KMS-11 (cell line): ENCODE measurements around the gene CDCA8.

Experiments
- H2AFZ ChIP-seq: fragments of 200-600 bp; sonication (generic); 2 replicates; pipeline ENCODE4 v1.6.1; 2016; ENCODE audit warnings: antibody characterized with exemption, mixed run types, low read depth
- H3K27ac ChIP-seq: fragments of 200-600 bp; sonication (generic); 2 replicates; pipeline ENCODE4 v1.6.1; 2016; ENCODE audit warnings: mild to moderate bottlenecking, mixed run types
- H3K27me3 ChIP-seq: fragments of 200-600 bp; sonication (generic); 2 replicates; pipeline ENCODE4 v1.6.1; 2017; ENCODE audit warnings: mild to moderate bottlenecking, low read depth, mixed run types, moderate library complexity; ENCODE audit not compliant: insufficient read depth
- H3K36me3 ChIP-seq: fragments of 200-600 bp; sonication (generic); 2 replicates; pipeline ENCODE4 v1.6.1; 2017; ENCODE audit warnings: mild to moderate bottlenecking, mixed run types; ENCODE audit not compliant: insufficient read depth
- H3K4me1 ChIP-seq: fragments of 200-600 bp; sonication (generic); 2 replicates; pipeline ENCODE4 v1.6.1; 2016; ENCODE audit warnings: mild to moderate bottlenecking, low read depth, mixed run types; ENCODE audit not compliant: poor library complexity, severe bottlenecking
- H3K4me2 ChIP-seq: fragments of 200-600 bp; sonication (generic); 2 replicates; pipeline ENCODE4 v1.7.0; 2016; ENCODE audit warnings: mild to moderate bottlenecking, mixed run types
- H3K4me3 ChIP-seq: fragments of 200-600 bp; sonication (generic); IDR thresholded peaks from 2 replicates; pipeline ENCODE4 v1.6.1; 2017; ENCODE audit warnings: low read depth, low read length, mixed read lengths; ENCODE audit not compliant: insufficient read depth
- H3K79me2 ChIP-seq: fragments of 200-600 bp; sonication (generic); 2 replicates; pipeline ENCODE4 v1.6.1; 2016; ENCODE audit warnings: low read depth, mixed run types; ENCODE audit not compliant: insufficient read depth
- H3K9ac ChIP-seq: fragments of 200-600 bp; sonication (generic); 2 replicates; pipeline ENCODE4 v1.6.1; 2016; ENCODE audit warnings: mild to moderate bottlenecking, mixed run types
- H4K20me1 ChIP-seq: fragments of 200-600 bp; sonication (generic); 2 replicates; pipeline ENCODE4 v1.6.1; 2016; ENCODE audit warnings: mild to moderate bottlenecking, mixed run types; ENCODE audit not compliant: insufficient read depth
- TF ChIP-seq, protein P1 (sequence below): fragments of 200-600 bp; sonication (generic); conservative IDR thresholded peaks from 2 replicates; pipeline ENCODE4 v1.6.1; 2017; ENCODE audit warnings: low read depth, mild to moderate bottlenecking, antibody characterized with exemption, low read length, moderate library complexity, mixed read lengths

The CDCA8 gene

DNA sequence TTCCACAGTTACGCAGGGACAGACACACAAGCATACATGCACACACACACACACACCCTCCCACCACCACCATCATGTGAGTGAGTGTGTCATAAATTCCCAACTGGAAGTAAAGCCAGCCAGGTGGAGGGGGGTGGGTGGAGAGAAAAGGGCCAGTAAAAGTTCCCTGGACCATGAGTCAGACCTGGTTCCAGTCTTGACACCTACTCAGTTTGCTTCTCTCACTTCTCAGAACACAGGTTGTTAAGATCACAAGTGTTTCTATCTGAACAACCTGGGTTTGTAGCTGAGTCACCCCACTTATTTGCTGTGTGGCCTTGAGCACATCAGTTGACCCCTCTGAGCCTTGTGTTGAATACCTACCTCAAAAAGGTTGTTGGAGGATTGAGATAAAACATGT, 63.0 kb downstream of the CDCA8 start:
- no peak overlapping the region for H3K4me2 ChIP-seq
- no peak overlapping the region for H2AFZ ChIP-seq
- no peaks in the 10 kb centered on the region for H3K4me1 ChIP-seq
- H3K27ac ChIP-seq, result no peak overlapping the region
- H3K36me3 ChIP-seq, result no peaks in the 10 kb centered on the region
- H3K79me2 ChIP-seq, result no peaks in the 10 kb centered on the region
- H3K27me3 ChIP-seq, result no peaks in the 10 kb centered on the region; the same call in 1 of the 2 replicates
- H3K9ac ChIP-seq, result no peak overlapping the region
- H4K20me1 ChIP-seq, result no peaks in the 10 kb centered on the region
- TF ChIP-seq, protein P1, sequence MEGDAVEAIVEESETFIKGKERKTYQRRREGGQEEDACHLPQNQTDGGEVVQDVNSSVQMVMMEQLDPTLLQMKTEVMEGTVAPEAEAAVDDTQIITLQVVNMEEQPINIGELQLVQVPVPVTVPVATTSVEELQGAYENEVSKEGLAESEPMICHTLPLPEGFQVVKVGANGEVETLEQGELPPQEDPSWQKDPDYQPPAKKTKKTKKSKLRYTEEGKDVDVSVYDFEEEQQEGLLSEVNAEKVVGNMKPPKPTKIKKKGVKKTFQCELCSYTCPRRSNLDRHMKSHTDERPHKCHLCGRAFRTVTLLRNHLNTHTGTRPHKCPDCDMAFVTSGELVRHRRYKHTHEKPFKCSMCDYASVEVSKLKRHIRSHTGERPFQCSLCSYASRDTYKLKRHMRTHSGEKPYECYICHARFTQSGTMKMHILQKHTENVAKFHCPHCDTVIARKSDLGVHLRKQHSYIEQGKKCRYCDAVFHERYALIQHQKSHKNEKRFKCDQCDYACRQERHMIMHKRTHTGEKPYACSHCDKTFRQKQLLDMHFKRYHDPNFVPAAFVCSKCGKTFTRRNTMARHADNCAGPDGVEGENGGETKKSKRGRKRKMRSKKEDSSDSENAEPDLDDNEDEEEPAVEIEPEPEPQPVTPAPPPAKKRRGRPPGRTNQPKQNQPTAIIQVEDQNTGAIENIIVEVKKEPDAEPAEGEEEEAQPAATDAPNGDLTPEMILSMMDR, result no peak
- H3K4me3 ChIP-seq, result no peak overlapping the region

DNA sequence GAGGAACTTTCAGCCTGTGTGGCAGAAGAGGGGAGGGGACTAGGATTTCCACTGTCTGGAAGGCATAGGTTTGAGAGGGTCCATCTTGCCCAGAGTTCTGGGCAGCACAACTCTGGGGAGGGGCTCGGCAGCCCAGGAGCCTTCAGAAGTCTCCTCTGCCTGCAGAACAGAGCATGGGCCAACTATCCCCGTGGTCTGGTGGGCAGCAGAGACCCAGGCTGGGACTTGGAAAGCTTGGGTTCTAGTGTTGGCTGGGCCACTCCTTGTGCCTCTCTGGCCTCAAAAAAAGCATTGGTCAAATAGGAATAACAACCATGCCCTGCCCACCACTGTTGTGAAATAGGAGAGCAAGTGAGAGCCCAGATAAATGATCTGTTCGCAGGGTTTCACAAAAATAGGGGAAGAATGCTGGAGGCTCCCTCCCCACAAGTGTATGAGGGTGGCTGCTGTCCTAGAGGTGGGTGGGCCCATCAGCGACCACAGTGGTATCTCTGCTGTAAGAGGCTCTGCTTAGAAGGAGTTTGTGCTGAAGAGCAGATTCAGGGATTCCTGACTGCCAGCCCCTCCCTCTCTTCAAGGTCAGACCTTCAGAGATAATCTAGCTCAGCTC, 63.7 kb downstream of the CDCA8 start:
- H4K20me1 ChIP-seq, result no peaks in the 10 kb centered on the region
- no peak overlapping the region for H3K4me2 ChIP-seq
- no peaks in the 10 kb centered on the region for H3K36me3 ChIP-seq
- no peak overlapping the region for H2AFZ ChIP-seq
- TF ChIP-seq, protein P1, result no peak
- H3K4me1 ChIP-seq, result no peaks in the 10 kb centered on the region
- no peak overlapping the region for H3K9ac ChIP-seq
- no peaks in the 10 kb centered on the region; the same call in 1 of the 2 replicates for H3K27me3 ChIP-seq
- no peak overlapping the region for H3K4me3 ChIP-seq
- no peak overlapping the region for H3K27ac ChIP-seq
- no peaks in the 10 kb centered on the region for H3K79me2 ChIP-seq
